Activated CD4-positive, alpha-beta T cell treated with anti-CD3 and anti-CD28 coated beads for 4 hours (primary cell): ENCODE measurements around the gene IKZF2.

Source experiments
- DNase-seq, 2 donors: peaks; one replicate each; pipeline ENCODE4 v3.0.0-alpha.2; 2020

IKZF2 gene

DNA sequence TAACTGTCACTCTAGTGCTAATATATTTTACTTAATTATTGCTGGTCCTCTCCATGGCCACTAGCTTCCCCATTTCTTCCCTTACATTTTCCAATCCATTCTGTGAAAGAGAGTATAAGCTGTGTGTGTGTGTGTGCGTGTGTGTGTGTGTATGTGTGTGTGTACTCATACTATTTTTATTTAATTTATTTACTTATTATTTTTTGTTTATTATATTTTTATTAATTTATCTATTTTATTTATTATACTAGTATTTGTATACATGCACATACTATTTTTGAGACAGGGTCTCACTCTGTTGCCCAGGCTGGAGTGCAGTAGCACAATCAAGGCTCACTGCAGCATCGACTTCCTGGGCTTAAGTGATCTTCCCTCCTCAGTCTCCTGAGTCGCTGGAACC lies 59.6 kb downstream of the IKZF2 start:
- no peak for DNase-seq

GRCh38 chr2:213090772-213091171 lies 60.6 kb downstream of the IKZF2 start:
- DNase-seq: no peak

DNA sequence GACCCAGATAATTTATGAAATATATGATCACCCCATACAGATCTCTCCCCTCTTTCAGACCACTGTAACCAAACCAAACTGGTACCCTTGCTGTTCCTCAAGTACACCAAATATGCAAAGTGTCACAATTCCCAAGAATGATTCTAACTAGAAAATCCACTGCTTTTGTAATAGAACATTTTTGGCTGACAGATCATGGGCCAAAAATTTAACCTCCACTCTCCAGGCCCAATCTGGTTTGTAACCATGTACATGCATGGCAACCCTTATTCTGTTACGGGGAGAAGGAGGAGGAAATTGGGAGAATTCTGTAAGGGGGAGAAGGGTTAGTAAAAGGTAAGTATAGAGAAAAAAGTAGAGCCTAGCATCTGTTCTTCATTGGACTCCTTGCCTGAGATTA lies 62.0 kb downstream of the IKZF2 start:
- no peak for DNase-seq

GRCh38 chr2:213087040-213087439 lies 64.4 kb downstream of the IKZF2 start:
- DNase-seq: no peak

GRCh38 chr2:213086571-213086970 lies 64.8 kb downstream of the IKZF2 start:
- DNase-seq: no peak

DNA sequence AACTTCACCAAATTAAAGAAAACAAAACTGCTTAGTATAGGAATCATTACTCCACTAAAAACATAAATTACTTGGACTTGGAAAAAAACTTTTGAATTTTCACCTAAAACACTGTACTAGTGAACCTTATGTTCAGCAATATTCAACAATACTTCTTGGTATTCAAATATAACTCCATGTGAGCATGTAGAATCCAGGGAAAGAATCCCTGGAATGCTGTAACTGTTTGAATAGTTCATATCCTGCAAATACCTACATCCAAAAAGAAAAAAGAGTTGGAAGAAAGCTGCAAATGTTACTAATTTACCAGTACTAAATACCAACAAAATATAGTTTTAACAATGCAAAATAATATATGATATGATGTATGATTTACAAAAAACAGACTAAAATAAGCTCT lies 65.4 kb downstream of the IKZF2 start:
- no peak for DNase-seq

DNA sequence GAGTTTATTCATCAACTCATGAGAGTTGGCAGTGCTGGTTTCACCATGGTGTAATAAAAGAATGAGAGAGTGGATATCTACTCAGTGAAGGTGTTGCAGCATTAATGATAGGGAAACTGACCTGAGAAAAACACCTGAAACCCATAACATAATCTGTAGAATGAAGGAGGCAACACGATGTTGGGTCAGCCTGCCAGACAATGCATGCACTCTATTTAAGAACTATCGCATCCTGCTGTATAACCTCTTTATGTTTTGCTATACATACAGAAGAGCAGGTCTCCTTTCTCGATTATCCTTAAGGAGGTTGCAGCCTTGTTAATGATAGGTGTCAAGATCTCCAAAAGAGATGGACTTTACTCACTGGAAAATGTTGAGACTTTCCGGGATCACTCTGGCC lies 65.9 kb downstream of the IKZF2 start:
- no peak for DNase-seq

DNA sequence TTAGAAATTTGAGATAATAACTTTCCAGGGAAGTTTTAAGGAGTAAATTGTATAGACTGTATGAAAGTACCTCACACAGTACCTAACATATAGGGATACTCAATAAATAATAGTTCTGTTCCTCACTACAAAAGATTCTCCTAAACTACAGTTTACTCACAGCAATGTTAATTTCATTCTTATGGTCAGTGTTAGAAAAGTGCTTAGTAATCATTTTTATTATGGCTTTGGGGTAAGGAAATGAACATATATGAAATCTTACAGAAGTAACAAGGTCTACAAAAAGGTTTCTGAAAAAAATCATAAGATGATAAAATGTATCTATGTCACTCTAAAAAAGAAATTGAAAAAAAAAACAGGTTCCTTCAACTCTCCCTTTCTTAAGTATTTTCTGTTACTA lies 67.2 kb downstream of the IKZF2 start:
- DNase-seq: no peak

DNA sequence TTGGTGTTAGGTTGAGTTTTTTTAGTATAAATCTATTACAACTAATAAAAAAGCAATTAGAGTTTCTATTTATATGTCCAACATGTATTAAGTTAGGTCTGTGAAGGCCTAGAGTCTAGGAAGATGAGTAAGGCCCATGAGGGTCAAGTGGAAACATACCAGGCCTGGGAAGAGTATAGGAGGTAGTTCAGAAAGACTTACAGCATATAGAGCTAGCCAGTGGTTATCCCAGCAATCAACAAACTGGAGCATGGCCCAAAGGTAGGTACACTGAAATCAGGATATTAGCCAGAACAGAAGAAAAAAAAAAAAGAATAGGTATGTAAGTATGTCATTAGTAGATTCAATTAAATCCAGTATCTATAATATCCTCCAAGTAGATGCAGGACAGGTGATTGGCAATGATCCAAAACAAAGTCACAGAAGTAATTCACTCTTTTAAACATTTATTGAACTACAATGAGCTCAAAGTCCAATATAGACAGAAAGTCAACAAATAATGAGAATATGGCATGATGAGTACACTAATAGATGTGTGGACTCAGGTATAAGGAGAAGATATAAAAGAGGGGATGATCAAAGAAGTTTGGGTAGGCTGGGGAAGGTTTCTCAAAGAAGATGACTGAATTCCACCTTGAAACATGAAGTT lies 70.3 kb downstream of the IKZF2 start:
- DNase-seq: no peak

DNA sequence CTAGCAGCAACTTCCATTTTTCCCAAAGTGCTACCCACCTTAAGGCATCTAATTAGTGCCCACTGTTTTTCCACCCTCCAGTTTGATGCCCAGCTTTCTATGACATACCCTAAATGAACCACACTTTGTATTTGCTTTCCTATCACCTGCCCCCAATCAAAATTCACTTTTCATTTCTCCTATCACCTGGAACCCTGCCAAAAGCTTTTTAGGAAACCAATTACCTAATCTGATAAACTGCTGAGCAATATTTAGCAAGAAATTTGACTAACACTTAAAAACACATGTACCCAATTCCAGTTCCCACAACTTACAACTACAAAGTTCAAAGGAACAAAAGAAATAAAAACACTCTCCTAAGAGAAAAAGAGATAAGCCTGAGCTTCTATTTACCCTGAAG lies 71.7 kb downstream of the IKZF2 start:
- DNase-seq: no peak

DNA sequence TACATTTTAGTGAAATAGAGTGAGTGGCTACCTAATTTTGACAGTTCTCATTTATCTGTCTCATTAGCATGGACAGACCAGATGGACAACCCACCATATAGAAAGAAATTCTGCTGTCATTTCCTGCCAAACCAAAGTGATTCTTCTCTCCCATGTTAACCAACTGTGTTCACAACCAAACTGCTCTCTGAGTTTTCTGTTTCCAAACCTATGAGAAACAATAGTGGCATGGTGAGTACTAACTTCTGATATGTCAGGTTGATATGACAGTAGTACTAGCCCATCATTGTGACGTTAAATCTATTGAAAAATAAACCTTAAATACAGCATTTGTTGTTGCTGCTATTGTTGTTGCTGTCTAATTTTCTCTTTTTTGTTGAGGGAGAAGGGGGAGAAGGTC lies 72.7 kb downstream of the IKZF2 start:
- DNase-seq: no peak

DNA sequence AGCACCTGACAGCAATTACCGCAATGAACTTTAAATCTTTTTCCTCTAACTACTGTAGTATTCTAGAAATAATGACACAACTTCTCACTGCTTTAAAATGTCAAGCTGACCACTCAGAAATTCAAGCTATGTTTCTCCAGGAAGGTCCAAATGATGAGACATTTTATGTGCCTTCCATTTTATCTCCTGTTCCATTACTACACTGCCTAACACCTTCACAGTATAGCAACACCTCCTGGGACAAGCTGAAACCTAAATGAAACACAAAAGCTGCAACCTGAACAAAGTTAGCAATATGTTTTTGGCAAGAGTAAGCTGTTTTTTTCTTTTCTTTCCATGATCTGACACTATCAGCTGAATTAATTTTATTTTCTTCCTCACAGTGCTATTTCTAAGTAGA lies 81.9 kb downstream of the IKZF2 start:
- DNase-seq: no peak

GRCh38 chr2:213068676-213069359 lies 82.6 kb downstream of the IKZF2 start:
- DNase-seq: no peak

DNA sequence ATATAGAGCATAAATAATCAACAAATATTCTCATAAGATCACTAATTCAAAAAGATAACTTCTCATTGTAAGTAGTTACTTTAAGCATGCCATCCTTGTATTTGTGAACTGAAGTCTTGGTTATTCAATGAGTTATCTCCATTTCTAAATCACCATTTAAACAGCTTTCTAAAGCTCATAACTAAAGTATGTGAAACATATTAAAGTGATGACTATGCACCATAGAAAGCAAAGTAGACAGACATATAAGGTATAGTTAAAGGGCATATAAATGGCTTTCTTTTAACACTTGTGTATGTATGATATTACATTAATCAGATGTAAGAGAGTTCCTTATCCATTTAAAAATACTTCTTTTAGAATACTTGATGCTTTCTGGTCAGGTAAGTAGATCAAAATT lies 83.5 kb downstream of the IKZF2 start:
- no peak for DNase-seq

DNA sequence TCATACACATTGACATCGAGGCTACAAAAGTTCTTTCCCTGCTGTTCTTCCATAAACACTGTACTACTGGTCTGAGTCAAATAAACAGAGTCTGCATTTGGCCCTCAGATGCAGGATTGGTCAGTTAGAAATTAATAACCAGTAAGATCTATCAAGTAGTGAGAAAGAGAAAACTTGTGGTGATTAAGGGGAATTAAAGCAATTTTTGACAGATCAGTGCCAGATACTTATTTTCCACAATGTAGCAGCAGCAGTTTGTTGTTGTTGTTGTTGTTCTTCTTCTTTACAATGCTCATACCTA lies 85.0 kb downstream of the IKZF2 start:
- DNase-seq: no peak

DNA sequence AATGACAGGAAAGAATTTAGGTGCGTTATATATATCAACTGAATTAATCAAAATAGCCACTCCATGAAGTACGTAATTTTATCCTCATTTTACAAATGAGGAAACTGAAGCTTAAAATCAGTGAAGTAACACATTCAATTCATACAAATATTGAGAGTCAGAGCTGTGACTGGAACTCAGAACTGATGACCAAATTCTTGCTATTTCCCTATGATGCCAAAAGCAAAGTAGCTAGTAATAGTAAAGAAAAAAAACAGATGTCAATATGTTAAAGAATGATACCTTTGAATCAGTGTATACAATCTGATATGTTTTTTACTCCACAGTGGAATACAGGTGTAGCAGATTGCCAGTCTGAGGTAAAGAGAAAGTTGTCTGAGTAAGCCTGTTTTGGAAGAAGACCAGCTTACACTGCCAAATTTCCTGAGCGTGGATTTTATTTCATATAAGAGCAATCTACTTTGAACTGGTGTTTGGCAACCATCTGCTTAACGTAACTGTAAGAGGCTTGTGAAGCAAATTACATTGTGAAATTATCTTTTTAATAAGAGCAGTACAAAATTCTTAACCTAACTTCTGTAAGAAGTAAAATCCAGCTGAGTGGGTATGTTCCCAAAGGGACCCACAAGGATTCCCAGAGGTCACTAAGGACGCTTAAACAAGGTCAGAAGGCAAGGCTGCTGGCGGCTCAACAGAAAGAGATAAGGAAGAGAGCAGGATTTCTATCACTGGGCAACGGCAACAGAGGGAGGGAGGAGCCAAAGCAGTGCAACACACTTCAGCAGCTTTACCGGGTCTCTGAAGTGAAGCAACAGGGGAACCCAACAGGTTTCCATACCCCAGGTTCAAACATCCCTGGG lies 85.6 kb downstream of the IKZF2 start:
- no peak for DNase-seq

GRCh38 chr2:213064099-213064498 lies 87.3 kb downstream of the IKZF2 start:
- DNase-seq: no peak

DNA sequence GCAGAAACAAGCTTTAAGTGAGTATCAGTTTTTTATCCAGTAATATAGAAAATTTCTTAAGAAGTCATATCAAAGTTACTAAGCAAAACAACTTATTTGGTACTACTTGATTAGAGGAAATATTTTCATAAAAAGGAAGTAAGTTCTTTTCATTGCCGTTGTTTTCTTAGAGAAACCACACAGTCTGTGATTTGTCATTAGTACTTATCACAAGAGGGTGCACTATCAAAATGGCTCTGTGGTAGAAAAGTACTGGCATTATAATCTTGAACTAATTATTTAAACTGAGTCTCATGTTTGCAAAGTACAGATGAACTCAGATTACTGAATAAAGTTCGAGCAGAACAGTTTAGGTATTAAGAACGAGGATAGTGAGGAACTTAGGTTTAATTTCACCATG lies 93.4 kb downstream of the IKZF2 start:
- no peak for DNase-seq

GRCh38 chr2:213046431-213046830 lies 105.0 kb downstream of the IKZF2 start:
- no peak for DNase-seq

DNA sequence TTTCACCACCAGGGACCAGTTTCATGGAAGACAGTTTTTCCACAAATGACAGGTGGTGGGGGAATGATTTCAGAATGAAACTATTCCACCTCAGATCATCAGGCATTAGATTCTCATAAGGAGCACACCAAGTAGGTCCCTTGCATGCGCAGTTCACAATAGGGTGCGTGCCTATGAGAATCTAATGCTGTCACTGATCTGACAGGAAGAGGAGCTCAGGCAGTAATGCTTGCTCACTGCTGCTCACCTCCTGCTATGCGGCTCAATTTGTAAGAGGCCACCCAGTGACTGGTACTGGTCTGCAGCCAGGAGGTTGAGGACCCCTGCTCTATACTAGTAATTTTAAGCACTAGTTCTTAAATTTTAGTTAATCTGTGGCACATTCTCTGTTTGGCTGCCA lies 107.8 kb downstream of the IKZF2 start:
- no peak for DNase-seq

GRCh38 chr2:213042262-213042661 lies 109.2 kb downstream of the IKZF2 start:
- no peak for DNase-seq

DNA sequence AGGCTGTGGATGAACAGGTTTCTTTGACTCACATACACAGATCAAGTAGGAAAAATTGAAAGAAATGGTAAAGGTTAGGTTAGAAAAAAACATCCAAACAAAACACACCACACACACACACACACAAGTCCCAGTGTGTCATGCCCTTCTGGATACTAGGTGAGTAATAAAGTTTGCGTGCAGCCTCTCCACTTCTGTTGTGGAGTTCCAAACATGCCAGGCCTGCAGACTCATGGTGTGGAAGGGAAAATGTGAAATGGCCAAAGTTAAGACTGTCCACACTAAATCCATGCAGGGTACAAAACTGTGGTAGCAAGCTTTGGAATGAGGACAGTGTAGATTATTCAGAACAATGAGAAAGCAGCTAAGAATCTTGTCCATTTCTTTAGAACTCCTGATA lies 114.6 kb downstream of the IKZF2 start:
- DNase-seq: no peak

DNA sequence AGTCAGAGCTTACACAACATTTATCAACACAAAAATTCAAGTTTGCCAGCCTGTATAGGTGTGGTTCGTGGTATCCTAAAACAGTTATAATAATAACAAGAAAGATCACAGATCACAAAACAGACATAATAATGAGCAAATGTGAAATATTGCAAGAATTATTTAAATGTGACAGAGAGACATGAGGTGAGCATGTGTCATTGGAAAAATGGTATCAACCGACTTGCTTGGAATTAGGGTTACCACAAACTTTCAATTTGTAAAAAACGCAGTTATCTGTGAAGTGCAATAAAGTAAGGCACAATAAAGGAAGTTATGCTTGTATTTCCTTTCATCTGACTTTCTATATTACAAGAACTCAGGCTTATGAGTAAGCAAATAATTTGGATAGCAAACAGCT lies 116.8 kb downstream of the IKZF2 start:
- DNase-seq: no peak

DNA sequence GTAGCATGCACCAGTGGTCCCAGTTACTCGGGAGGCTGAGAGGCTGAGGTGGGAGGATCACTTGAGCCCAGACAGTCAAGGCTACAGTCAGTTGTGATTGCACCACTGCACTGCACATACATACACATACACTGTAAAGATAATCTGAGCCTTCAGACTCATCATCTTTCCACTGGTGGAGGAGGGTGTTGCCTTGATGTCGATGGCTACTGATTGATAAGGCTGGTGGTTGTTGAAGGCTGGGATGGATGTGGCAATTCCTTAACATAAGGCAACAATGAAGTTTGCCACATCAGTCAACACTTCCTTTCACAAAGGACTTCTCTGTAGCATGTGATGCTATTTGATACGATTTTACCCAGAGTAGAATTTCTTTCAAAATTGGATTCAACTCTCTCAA lies 118.8 kb downstream of the IKZF2 start:
- DNase-seq: no peak
